HuH-7 (cell line): ENCODE data around the gene MGMT.

Experiments used
- DNase-seq: peaks from one replicate; pipeline ENCODE4 v3.0.0; 2011; ENCODE audit warnings: low spot score

Gene MGMT

GRCh38 chr10:129521161-129522025 lies 54.4 kb downstream of the MGMT start:
- DNase-seq = no peak

DNA sequence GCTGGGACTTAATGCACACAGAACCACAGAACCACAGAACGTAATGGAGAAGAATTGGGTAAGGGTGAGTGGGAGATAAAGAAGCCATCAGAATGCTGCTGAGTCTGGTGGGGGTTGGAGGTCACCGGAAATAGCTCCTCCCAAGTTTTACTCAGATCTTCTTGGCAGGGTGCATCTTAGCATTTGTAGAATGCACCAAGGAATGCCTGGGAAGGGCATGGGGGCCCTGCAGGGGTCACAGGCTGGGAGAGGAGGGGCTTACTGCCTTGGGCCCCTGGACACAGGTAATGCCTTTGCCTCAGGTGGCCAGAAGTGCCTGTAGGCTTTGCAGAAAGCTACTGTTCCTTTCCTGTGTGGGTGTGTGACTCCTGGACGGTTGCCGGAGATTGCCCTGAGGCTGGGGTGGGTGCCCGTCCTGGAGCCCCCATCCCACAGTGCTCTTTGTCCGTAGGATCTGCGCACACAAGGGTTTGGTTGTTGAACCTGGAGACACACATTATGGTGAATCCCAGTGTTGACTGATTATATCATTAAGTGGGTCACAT lies 55.1 kb downstream of the MGMT start:
- no peak for DNase-seq

DNA sequence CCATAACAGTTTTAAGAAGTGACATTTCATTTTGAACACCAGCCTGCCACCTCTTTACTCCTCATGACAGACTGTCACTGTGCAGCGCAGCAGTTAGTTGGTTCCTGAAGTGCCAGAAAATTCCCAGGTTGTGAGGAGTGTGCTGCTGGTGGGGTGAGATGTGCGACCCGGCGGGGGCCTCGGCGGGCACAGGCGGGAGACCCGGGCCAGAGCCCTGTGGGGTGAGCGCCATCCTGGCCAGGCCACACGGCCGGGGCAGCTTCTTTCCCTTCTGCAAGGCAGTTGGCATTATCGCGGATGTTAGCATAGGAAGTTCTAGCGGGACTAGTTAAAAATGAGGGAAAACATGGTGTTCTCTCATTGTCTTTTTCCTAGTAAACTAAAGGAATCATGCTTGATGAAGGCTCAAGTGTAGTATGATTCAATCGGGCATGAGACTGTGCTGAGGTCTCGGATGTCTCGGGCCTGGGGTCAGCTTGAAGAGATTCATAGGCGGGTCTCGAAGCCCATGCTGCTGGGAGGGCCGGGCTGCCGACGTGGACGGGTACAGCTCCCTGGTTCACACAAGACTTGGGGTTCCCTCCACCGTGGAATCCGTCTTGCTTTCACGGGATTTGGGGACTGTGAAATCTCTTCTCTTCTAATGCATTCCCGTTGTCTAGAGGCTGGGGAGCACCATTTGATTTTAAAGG lies 56.1 kb downstream of the MGMT start:
- no peak for DNase-seq

- DNase-seq = no peak
These were observed 56.8 kb downstream of the MGMT start for GRCh38 chr10:129523723-129524316.

GRCh38 chr10:129524936-129525335 lies 57.9 kb downstream of the MGMT start:
- no peak for DNase-seq

DNA sequence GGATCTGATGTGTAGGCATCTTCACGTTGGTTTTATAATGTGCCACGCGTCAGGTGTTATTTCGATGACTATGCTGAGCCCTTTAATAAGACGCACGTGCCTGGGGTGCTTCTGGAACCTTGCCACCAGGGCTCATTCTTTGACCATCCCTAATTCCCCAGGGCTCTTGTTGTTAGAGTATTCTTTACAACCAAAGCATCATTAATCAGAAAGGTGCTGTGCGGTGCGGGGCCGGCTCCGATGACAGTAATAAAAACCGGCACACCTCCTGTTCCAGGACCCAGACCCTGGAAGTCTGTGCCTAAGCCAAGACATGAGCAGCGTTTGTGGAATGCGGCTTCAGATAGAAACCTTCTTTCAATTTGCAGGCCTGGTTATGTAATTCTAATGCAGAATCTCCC lies 58.4 kb downstream of the MGMT start:
- DNase-seq = no peak

DNA sequence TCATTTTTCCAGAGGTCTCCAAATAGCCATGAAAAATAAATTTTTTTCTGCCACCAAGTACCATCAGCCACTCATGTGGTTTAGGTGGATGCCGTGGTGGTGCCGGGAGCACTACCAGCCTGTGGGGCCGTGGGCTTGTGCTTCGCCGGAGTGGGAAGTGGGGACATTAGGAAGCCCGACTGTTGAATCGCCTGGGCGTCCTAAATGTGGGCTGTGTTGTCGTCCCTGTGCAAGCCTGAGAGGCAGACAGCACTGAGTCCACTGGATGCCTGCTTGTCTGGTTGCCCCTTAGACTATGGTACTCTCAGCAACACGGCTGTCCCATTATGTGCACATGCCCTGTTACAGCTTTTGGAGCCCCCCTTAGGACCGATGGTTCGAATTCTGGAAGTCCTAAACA lies 59.9 kb downstream of the MGMT start:
- DNase-seq = no peak

DNA sequence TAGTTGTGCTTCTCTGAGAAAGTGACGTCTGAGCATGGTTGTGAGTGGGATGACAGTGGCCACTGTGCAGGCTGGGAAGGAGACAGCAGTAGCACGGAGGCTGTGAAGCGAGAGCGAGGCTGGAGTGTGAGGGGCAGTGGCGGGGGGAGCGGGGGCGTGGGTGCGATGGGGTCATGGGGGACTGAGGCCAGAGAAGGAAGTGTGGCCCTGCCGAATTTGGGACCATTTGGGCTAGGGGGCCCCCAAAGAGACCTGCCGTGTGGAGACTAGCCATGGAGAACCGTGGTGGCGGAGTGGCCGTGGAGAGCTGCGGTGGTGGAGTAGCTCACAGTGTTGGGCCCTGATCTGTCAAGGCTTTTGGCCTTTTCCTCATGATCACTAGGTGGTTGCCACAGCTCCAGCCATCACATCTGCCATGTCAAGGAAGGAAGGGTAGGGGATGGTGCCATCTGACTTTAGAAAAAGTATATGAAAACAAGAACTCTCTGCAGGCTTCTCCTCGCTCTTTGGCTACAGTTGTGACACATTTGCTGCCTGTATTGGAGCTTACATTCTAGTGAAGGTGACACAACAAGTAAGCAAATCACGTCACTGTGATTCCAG lies 61.4 kb downstream of the MGMT start:
- DNase-seq = no peak

DNA sequence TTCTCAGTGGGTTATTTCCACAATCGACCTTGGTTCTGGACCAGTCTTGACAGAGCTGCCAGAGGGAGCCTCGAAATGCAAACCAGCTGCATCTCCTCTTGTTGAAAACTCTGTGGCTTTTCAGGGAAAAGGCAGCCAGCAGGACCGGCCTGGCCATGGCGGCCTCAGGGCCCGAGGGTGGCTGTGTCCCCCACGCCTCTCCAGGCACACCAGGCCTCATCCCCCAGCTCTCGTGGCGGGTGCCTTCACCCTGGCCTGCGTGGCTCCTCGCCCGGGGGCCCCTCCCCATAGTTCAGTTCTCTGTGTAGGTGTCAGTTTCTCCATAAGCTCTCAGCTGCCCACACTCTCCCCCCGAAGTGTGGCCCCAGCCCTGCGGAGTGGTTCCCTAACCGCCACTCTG lies 63.5 kb downstream of the MGMT start:
- no peak for DNase-seq

DNA sequence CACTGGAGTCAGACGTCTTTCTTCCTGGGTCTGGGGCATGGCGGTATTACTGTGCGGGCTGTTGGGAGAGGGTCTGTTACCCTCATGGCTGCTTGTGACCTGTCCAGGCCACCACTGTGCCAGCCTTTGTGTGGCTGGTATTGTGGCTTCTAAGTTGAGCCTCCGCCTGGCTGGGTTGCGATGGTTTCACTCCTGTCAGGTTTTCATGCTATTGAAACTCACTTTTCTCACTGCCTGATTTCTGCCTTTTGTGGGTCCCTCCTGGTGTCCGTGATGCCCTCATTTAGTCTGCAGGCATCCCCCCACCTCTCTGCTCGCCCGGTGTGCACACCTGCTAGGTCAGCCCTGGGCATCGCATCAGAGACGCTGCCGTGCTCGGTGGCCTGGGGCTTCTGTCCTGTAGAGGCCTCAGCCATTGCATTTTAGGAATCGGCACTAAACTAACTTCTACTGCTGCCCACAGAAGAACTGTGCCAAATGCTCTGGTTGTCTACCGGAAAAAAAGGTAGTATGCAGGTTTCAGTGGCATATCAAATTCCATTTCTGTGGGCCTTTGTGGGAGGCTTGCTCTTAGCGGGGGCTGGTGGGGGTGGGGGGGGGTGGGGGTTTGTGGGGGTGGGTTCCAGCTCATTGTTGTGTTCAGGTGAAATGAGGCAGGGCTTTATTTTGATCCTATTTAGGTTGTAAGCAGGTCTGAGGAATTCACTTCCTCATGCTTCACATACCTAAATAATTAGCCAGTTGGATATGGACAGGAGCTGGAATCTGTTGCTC lies 64.3 kb downstream of the MGMT start:
- DNase-seq = no peak

DNA sequence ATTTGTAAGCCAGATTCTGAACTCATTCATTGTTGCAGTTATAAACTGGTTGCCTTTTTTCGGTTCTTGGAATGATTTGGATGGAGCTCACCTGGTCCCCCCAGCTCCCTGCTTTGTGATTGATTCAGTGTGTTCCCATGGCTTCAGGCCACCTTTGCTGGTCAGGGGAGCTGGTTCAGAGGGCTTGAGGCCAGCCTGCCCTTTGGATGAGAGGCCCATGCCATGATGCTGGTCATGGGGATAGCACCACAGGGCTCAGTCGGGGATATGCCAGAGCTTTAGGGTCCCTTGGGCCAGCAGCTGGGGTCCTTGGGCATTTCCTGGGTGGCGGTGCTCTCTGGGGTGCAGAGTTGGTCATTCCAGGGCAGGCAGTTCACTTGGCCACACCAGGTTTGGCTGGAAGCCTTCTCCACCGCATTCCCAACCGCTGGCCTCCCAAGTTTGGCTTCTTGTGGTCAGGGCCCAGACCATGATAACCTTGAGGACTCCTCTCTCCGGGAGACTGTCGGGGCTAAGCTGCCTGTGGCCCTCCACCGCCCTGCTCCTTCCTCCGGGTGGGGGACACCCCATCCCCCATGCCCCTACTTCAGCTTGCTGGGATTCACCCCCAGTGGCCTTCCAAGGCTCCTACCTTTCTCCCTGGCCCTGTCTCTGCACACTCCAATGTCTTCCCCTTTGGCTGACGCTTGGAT lies 65.1 kb downstream of the MGMT start:
- no peak for DNase-seq

- no peak for DNase-seq
These were observed 65.8 kb downstream of the MGMT start for GRCh38 chr10:129532838-129533237.

DNA sequence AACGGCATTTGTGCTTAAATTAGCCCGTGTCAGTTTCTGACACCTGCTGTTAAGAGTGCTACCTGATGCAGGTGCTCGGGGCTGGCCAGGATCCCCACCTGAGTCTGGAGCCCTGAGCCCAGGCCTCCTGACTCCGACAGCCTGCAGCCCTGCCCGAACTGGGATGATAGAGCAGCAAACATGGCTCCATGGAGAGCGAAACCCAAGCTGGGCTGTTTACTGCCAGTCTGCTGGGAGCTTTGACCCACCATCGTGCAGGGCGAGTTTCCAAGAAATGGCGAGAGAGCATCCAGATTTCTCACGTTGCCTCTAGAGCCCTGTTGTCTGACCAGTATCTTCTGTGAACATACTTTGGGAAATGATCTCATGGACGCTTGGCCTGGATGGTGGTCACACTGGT lies 66.2 kb downstream of the MGMT start:
- DNase-seq = no peak

GRCh38 chr10:129534826-129535225 lies 67.8 kb downstream of the MGMT start:
- no peak for DNase-seq

DNA sequence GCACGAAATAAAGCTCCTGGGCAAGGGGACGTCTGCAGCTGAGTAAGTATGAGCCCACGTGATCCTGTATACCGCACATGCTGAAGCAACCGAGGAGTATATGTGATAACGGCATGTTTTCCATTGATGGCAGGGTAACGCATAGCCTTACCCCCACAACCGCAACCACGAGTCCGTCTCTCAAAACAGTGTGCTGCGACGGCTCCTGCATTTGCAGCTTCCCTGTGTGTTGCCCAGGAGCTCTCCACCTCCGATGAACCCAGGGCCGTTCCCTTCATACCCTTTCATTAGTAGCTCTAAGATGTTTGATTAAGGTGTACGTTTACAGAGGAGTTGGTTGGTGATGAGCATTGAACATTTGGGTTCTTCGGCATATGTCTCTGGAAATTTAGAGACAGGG lies 69.3 kb downstream of the MGMT start:
- DNase-seq = no peak

GRCh38 chr10:129537151-129537550 lies 70.1 kb downstream of the MGMT start:
- no peak for DNase-seq

DNA sequence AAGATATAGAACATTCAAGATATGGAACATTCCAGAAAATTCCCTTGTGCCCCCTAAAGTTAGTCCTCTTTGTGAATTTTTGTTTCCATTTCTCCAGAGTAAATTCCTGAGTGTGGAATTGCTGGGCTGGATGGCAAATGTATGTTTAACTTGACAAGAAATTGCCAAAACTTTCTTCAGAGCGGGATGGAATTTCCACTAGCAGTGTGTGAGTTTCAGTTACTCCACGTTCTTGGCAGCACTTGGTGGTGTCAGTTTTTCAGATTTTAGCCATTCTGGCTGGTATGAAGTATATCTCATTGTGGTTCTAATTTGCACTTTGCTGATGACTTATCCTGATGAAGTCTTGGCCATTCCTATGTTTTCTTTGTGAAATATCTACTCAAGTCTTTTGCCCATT lies 71.2 kb downstream of the MGMT start:
- no peak for DNase-seq

DNA sequence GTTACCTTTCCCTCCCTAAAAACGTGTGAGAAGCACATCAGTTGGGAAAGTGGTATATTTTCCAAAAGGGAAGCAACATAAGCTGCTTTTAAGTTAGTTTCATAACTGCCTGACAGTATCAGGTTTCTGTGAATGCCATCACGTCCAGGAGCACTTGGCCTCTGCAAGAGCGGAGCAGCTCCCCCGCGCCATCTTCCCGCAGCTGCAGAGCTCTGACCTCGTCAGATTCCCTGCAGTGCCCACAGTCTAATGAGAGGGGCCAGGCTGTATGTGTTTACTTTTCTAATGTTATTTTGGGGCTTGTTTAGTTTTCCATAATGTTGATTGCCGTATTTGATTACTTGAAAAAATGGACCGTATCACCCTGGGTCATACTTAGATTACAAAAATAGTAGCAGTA lies 74.2 kb downstream of the MGMT start:
- DNase-seq = no peak

- no peak for DNase-seq
These were observed 74.9 kb downstream of the MGMT start for GRCh38 chr10:129541748-129542487.

- DNase-seq = no peak
These were observed 75.5 kb downstream of the MGMT start for GRCh38 chr10:129542589-129542988.
